ENCODE measurements around the gene LARGE2. TPM values are rescaled to one million over a fixed set of nuclear protein-coding genes. Genes with fewer than 3 reads are reported as not detected.
"Not testable (repeated sequence)": the region's sequence is repeated elsewhere in the genome, so short reads cannot be mapped to it uniquely, and the experiment has no call there.

Gene LARGE2
- total RNA-seq, 1 donor from 2014 or later: 39.4 TPM

GRCh38 chr11:45901626-45902025 lies 20.8 kb upstream of the LARGE2 start:
- Mint-ChIP-seq H3K4me3 (ENCODE audit: low read depth) (peak overlapping the region; percentile 16), H3K27me3 (no peaks in the 10 kb centered on the region), H3K9me3 (ENCODE audit: low read depth) (no peaks in the 10 kb centered on the region), H3K4me1 (ENCODE audit: low read depth) (peaks cover 8% of the 10 kb centered on the region), H3K36me3 (ENCODE audit: insufficient read depth) (peaks cover 5% of the 10 kb centered on the region), H3K27ac (no peak overlapping the region)
- no peak for TF ChIP-seq CTCF (IDR thresholded peaks at IDR 0.05; ENCODE audit: unreplicated experiment)
- no peak for DNase-seq (ENCODE audit: low spot score, unreplicated experiment)

DNA sequence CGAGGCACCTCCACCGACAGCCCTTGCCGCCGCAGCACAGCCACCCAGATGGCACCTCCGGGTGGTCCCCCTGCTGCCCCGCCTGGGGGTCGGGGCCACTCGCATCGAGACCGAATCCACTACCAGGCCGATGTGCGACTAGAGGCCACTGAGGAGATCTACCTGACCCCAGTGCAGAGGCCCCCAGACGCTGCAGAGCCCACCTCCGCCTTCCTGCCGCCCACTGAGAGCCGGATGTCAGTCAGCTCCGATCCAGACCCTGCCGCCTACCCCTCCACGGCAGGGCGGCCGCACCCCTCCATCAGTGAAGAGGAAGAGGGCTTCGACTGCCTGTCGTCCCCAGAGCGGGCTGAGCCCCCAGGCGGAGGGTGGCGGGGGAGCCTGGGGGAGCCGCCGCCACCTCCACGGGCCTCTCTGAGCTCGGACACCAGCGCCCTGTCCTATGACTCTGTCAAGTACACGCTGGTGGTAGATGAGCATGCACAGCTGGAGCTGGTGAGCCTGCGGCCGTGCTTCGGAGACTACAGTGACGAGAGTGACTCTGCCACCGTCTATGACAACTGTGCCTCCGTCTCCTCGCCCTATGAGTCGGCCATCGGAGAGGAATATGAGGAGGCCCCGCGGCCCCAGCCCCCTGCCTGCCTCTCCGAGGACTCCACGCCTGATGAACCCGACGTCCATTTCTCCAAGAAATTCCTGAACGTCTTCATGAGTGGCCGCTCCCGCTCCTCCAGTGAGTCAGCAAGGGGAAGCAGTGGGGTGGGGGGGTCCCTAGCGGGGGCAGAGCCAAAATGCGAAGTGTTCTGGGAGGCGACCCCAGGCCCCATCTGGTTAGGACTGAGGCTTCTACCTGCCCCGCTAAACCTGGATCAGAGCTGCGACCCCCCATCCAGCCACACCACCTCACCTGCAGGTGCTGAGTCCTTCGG lies 19.7 kb upstream of the LARGE2 start:
- Mint-ChIP-seq H3K4me1 (ENCODE audit: low read depth) (peaks cover 7% of the 10 kb centered on the region), H3K4me3 (ENCODE audit: low read depth) (no peak overlapping the region), H3K9me3 (ENCODE audit: low read depth) (no peaks in the 10 kb centered on the region), H3K27ac (no peak overlapping the region), H3K27me3 (no peaks in the 10 kb centered on the region), H3K36me3 (ENCODE audit: insufficient read depth) (peaks cover 5% of the 10 kb centered on the region)
- no peak for TF ChIP-seq CTCF (IDR thresholded peaks at IDR 0.05; ENCODE audit: unreplicated experiment)
- DNase-seq (ENCODE audit: low spot score, unreplicated experiment): no peak

GRCh38 chr11:45904309-45904915 lies 18.0 kb upstream of the LARGE2 start:
- Mint-ChIP-seq H3K36me3 (ENCODE audit: insufficient read depth) (peaks cover 5% of the 10 kb centered on the region), H3K9me3 (ENCODE audit: low read depth) (no peaks in the 10 kb centered on the region), H3K27me3 (no peaks in the 10 kb centered on the region), H3K4me3 (ENCODE audit: low read depth) (no peak overlapping the region), H3K27ac (peak overlapping the region; percentile 74), H3K4me1 (ENCODE audit: low read depth) (peaks cover 7% of the 10 kb centered on the region)
- no peak for DNase-seq (ENCODE audit: low spot score, unreplicated experiment)
- no peak for TF ChIP-seq CTCF (IDR thresholded peaks at IDR 0.05; ENCODE audit: unreplicated experiment)

GRCh38 chr11:45905095-45905494 lies 17.4 kb upstream of the LARGE2 start:
- no peak for TF ChIP-seq CTCF (IDR thresholded peaks at IDR 0.05; ENCODE audit: unreplicated experiment)
- Mint-ChIP-seq H3K36me3 (ENCODE audit: insufficient read depth) (peaks cover 5% of the 10 kb centered on the region), H3K4me1 (ENCODE audit: low read depth) (peaks cover 7% of the 10 kb centered on the region), H3K4me3 (ENCODE audit: low read depth) (no peak overlapping the region), H3K27ac (no peak overlapping the region), H3K9me3 (ENCODE audit: low read depth) (no peaks in the 10 kb centered on the region), H3K27me3 (no peaks in the 10 kb centered on the region)
- DNase-seq (ENCODE audit: low spot score, unreplicated experiment): no peak

GRCh38 chr11:45905576-45905975 lies 16.9 kb upstream of the LARGE2 start:
- not testable (repeated sequence) for H3K27me3 Mint-ChIP-seq; H3K4me3 Mint-ChIP-seq (ENCODE audit: low read depth)

More at GRCh38 chr11:45905576-45905975, 16.9 kb upstream of the LARGE2 start:
- not testable (repeated sequence) for H3K27ac Mint-ChIP-seq; H3K36me3 Mint-ChIP-seq (ENCODE audit: insufficient read depth); DNase-seq (ENCODE audit: low spot score, unreplicated experiment); H3K4me1 Mint-ChIP-seq (ENCODE audit: low read depth); H3K9me3 Mint-ChIP-seq (ENCODE audit: low read depth)

Data from progenitor cell of endocrine pancreas (in vitro differentiated cells).